DND-41 (cell line): ENCODE measurements around the gene ATG12.

Source experiments
- ATAC-seq: fragments of 200-7000 bp; cut with Tn5 transposase; 3 replicates; pipeline ENCODE4 v1.9.1; 2021; ENCODE audit warnings: low read depth; ENCODE audit not compliant: insufficient read depth
- DNase-seq: peaks from one replicate; pipeline ENCODE4 v3.0.0-alpha.2; 2020
- H2AFZ ChIP-seq: 2 replicates; pipeline ENCODE4 v1.6.0; 2012; ENCODE audit warnings: low read depth, low read length
- H3K27ac ChIP-seq: 2 replicates; pipeline ENCODE4 v1.5.1; 2012; ENCODE audit warnings: low read length, inconsistent platforms
- H3K27me3 ChIP-seq: fragments of 200-600 bp; sonication (generic); 2 replicates; pipeline ENCODE4 v1.6.0; 2012; ENCODE audit warnings: low read length, mild to moderate bottlenecking, inconsistent platforms; ENCODE audit not compliant: insufficient read depth, poor library complexity
- H3K36me3 ChIP-seq: 2 replicates; pipeline ENCODE4 v1.5.1; 2012; ENCODE audit warnings: low read length, inconsistent platforms; ENCODE audit not compliant: insufficient read depth
- H3K4me1 ChIP-seq: 2 replicates; pipeline ENCODE4 v1.5.1; 2012; ENCODE audit warnings: mild to moderate bottlenecking, low read length; ENCODE audit not compliant: insufficient read depth
- H3K4me2 ChIP-seq: 2 replicates; pipeline ENCODE4 v1.6.0; 2012; ENCODE audit warnings: mild to moderate bottlenecking, moderate library complexity, low read length, inconsistent platforms; ENCODE audit not compliant: insufficient read depth
- H3K4me3 ChIP-seq, 2 experiments: fragments of 200-600 bp in 1 of 2; shearing (Covaris generic) in 1 of 2; 2 replicates each; pipeline ENCODE4 v1.5.1; 2012 to 2016; ENCODE audit warnings: inconsistent platforms in 2 of 2, low read length in 2 of 2, mild to moderate bottlenecking in 2 of 2, low read depth in 1 of 2, moderate library complexity in 1 of 2
- H3K79me2 ChIP-seq: 2 replicates; pipeline ENCODE4 v1.6.0; 2012; ENCODE audit warnings: low read length, inconsistent platforms; ENCODE audit not compliant: insufficient read depth
- H3K9ac ChIP-seq: 2 replicates; pipeline ENCODE4 v1.6.0; 2012; ENCODE audit warnings: low read depth, mild to moderate bottlenecking, inconsistent platforms, low read length, moderate library complexity
- H3K9me3 ChIP-seq: 2 replicates; pipeline ENCODE4 v1.5.1; 2012; ENCODE audit warnings: low read length, moderate library complexity, mild to moderate bottlenecking, inconsistent platforms; ENCODE audit not compliant: insufficient read depth, severe bottlenecking
- H4K20me1 ChIP-seq: 2 replicates; pipeline ENCODE4 v1.6.0; 2012; ENCODE audit warnings: low read length; ENCODE audit not compliant: insufficient read depth
- CTCF ChIP-seq: IDR thresholded peaks from 2 replicates; pipeline ENCODE4 v1.5.1; 2012; ENCODE audit warnings: borderline replicate concordance, low read length, moderate library complexity, mild to moderate bottlenecking; ENCODE audit not compliant: poor library complexity, severe bottlenecking; ENCODE audit errors: extremely low read depth
- EZH2 ChIP-seq: IDR thresholded peaks from 3 replicates; pipeline ENCODE4 v1.6.1; 2012; ENCODE audit warnings: borderline replicate concordance, low read depth, mild to moderate bottlenecking, moderate library complexity, low read length, inconsistent platforms; ENCODE audit not compliant: severe bottlenecking

Gene ATG12

GRCh38 chr5:115850744-115851416 lies 9.5 kb upstream of the ATG12 start:
- Histone ChIP-seq H3K27ac (no peak overlapping the region), H3K79me2 (peaks cover 81% of the 10 kb centered on the region), H2AFZ (no peak overlapping the region), H3K9me3 (no peaks in the 10 kb centered on the region), H3K4me2 (no peak overlapping the region), H3K4me3 (no peak overlapping the region), H3K9ac (no peak overlapping the region), H3K4me1 (no peaks in the 10 kb centered on the region), H4K20me1 (peaks cover 23% of the 10 kb centered on the region), H3K36me3 (no peaks in the 10 kb centered on the region), H3K27me3 (no peaks in the 10 kb centered on the region)
- TF ChIP-seq CTCF, result no peak
- TF ChIP-seq EZH2, result no peak
- no peak for ATAC-seq
- no peak for DNase-seq

GRCh38 chr5:115849258-115849798 lies 8.0 kb upstream of the ATG12 start:
- ATAC-seq (no peak), DNase-seq (no peak)
- no peak for TF ChIP-seq EZH2
- no peak for TF ChIP-seq CTCF
- no peaks in the 10 kb centered on the region for H3K27me3 ChIP-seq
- peaks cover 87% of the 10 kb centered on the region for H3K79me2 ChIP-seq
- H2AFZ ChIP-seq, result no peak overlapping the region
- H3K9ac ChIP-seq, result no peak overlapping the region
- H3K36me3 ChIP-seq, result no peaks in the 10 kb centered on the region
- no peak overlapping the region for H3K4me3 ChIP-seq
- H3K4me2 ChIP-seq, result no peak overlapping the region
- peaks cover 10% of the 10 kb centered on the region; the same call in 1 of the 2 replicates for H3K4me1 ChIP-seq
- no peak overlapping the region for H3K27ac ChIP-seq
- H4K20me1 ChIP-seq, result peaks cover 23% of the 10 kb centered on the region
- H3K9me3 ChIP-seq, result no peaks in the 10 kb centered on the region

GRCh38 chr5:115847290-115847689 lies 5.9 kb upstream of the ATG12 start:
- no peaks in the 10 kb centered on the region; the same call in 1 of the 2 replicates for H3K36me3 ChIP-seq
- peaks cover 93% of the 10 kb centered on the region for H3K79me2 ChIP-seq
- TF ChIP-seq CTCF, result no peak
- TF ChIP-seq EZH2, result no peak
- no peak overlapping the region for H3K27ac ChIP-seq
- DNase-seq (no peak), ATAC-seq (no peak)
- H3K27me3 ChIP-seq, result no peaks in the 10 kb centered on the region
- no peak overlapping the region for H3K4me3 ChIP-seq
- H4K20me1 ChIP-seq, result peaks cover 28% of the 10 kb centered on the region
- H3K4me1 ChIP-seq, result peaks cover 27% of the 10 kb centered on the region
- no peak overlapping the region for H3K9ac ChIP-seq
- no peak overlapping the region for H2AFZ ChIP-seq
- no peaks in the 10 kb centered on the region for H3K9me3 ChIP-seq
- H3K4me2 ChIP-seq, result no peak overlapping the region
